K562 (cell line): ENCODE measurements around the gene MRPL42. TPM values are rescaled to one million over a fixed set of nuclear protein-coding genes. Genes with fewer than 3 reads are reported as not detected.

ENCODE experiments used
- ATAC-seq: fragments of 200-7000 bp; cut with Tn5 transposase; 3 replicates; pipeline ENCODE4 v1.9.1; 2020; ENCODE audit warnings: moderate library complexity
- BruUV-seq: library from RNA; stranded (reverse); fragments of 400-500 nt; replicated peaks from 2 replicates; lab custom pipeline; 2021; lab: Mats Ljungman, UMichigan
- CTCF ChIA-PET: fragments of 300-600 bp; formaldehyde crosslinking; extraction: SDS; loops from one replicate; lab custom pipeline; 2021; ENCODE audit warnings: low intra/inter-chr PET ratio; lab: Yijun Ruan, JAX
- POLR2A ChIA-PET: fragments of 300-600, 350-650 bp; sonication (Branson Sonifier 250); formaldehyde crosslinking; extraction: SDS; loops from one replicate; lab custom pipeline; 2021; ENCODE audit warnings: antibody characterized with exemption, inconsistent platforms; lab: Yijun Ruan, JAX
- DNase-seq, 4 experiments: peaks; one replicate each; pipeline versions ENCODE4 v3.0.0 to v3.0.0-alpha.2; 2011 to 2018; ENCODE audit warnings: low spot score in 3 of 4, mixed read lengths in 3 of 4; ENCODE audit errors: extremely low read depth in 1 of 4
- FAIRE-seq: peaks from 2 replicates; lab custom pipeline; 2011; peaks lifted over from hg19 to GRCh38; lab: Jason Lieb, UNC
- H2AFZ ChIP-seq: 2 replicates; pipeline ENCODE4 v1.6.0; 2011; ENCODE audit warnings: low read depth, low read length, control low read depth, inconsistent platforms
- H3K27ac ChIP-seq: fragments of 200-600 bp; 3 replicates; pipeline ENCODE4 v1.8.0; 2011; ENCODE audit warnings: low read depth, mild to moderate bottlenecking, control low read depth, inconsistent platforms, low read length, moderate library complexity, mixed read lengths; ENCODE audit errors: extremely low read depth
- H3K27me3 ChIP-seq, 2 experiments: fragments of 300-600 bp in 1 of 2; 2 replicates in 1 of 2; 3 replicates in 1 of 2; pipeline versions ENCODE4 v1.6.0 to v1.8.0; 2011; ENCODE audit warnings: inconsistent platforms in 2 of 2, low read length in 2 of 2, mild to moderate bottlenecking in 1 of 2, mixed read lengths in 1 of 2, moderate library complexity in 1 of 2; ENCODE audit not compliant: control insufficient read depth in 2 of 2, insufficient read depth in 2 of 2
- H3K36me3 ChIP-seq: fragments of 300-600 bp; 3 replicates; pipeline ENCODE4 v1.8.0; 2011; ENCODE audit warnings: mild to moderate bottlenecking, low read length, inconsistent platforms; ENCODE audit not compliant: control insufficient read depth, insufficient read depth
- H3K4me1 ChIP-seq, 2 experiments: fragments of 200-600 bp in 1 of 2; replicated peaks in 1 of 2; 2 replicates in 1 of 2; 3 replicates in 1 of 2; pipeline versions ENCODE4 v1.5.1 to v1.8.0; 2011; ENCODE audit warnings: inconsistent platforms in 2 of 2, low read length in 2 of 2, mild to moderate bottlenecking in 1 of 2, mixed read lengths in 1 of 2, moderate library complexity in 1 of 2; ENCODE audit not compliant: control insufficient read depth in 2 of 2, insufficient read depth in 2 of 2
- H3K4me2 ChIP-seq: 2 replicates; pipeline ENCODE4 v1.6.1; 2011; ENCODE audit warnings: low read length, control low read depth, inconsistent platforms, mixed read lengths; ENCODE audit not compliant: insufficient read depth
- H3K4me3 ChIP-seq: fragments of 200-600 bp; sonication (generic), shearing (Covaris generic); 2 replicates; pipeline ENCODE4 v1.5.1; 2016; ENCODE audit warnings: control low read depth, inconsistent platforms
- H3K79me2 ChIP-seq: fragments of 200-600 bp; 3 replicates; pipeline ENCODE4 v1.8.0; 2011; ENCODE audit warnings: low read length, inconsistent platforms; ENCODE audit not compliant: control insufficient read depth, insufficient read depth
- H3K9ac ChIP-seq, 2 experiments: 2 replicates each; pipeline versions ENCODE4 v1.6.0 to v1.6.1; 2011; ENCODE audit warnings: low read depth in 2 of 2, low read length in 2 of 2, control low read depth in 1 of 2, inconsistent platforms in 1 of 2, mild to moderate bottlenecking in 1 of 2, mixed read lengths in 1 of 2; ENCODE audit not compliant: insufficient read depth in 1 of 2
- H3K9me1 ChIP-seq: one replicate; pipeline ENCODE4 v1.6.0; 2011; ENCODE audit warnings: inconsistent platforms, mild to moderate bottlenecking, low read length, moderate library complexity; ENCODE audit not compliant: control insufficient read depth, insufficient read depth
- H3K9me3 ChIP-seq: replicated peaks from 2 replicates; pipeline ENCODE4 v1.5.1; 2011; ENCODE audit warnings: low read depth, low read length, inconsistent platforms; ENCODE audit not compliant: control insufficient read depth, insufficient read depth
- H4K20me1 ChIP-seq: replicated peaks from 2 replicates; pipeline ENCODE4 v1.6.1; 2011; ENCODE audit warnings: low read length, inconsistent platforms, mixed read lengths; ENCODE audit not compliant: control insufficient read depth, insufficient read depth
- NFYB ChIP-seq: IDR thresholded peaks from 2 replicates; pipeline ENCODE4 v1.6.1; 2011; ENCODE audit warnings: mild to moderate bottlenecking, moderate library complexity; ENCODE audit not compliant: insufficient read length; ENCODE audit errors: extremely low read depth
- TBL1XR1 ChIP-seq, 2 experiments: IDR thresholded peaks; 2 replicates each; pipeline ENCODE4 v1.6.1; 2012; ENCODE audit warnings: improper control_type of control experiment in 2 of 2, low read length in 2 of 2, mild to moderate bottlenecking in 1 of 2
- ZNF140 ChIP-seq: fragments of 250-450 bp; sonication (Bioruptor Pico); IDR thresholded peaks from 2 replicates; pipeline ENCODE4 v1.8.0; 2021; ENCODE audit warnings: moderate library complexity, mild to moderate bottlenecking, inconsistent platforms
- ZNF766 ChIP-seq: fragments of 200-800 bp; sonication (Bioruptor generic); conservative IDR thresholded peaks from 2 replicates; pipeline ENCODE4 v1.6.1; 2016; ENCODE audit warnings: missing genetic modification characterization, missing compliant biosample characterization
- WGBS: fragments of 100-300 bp; shearing (Covaris generic); methylation state at CpG from one replicate; pipeline ENCODE4 v1.1.6; 2016; ENCODE audit warnings: low coverage, mixed read lengths; ENCODE audit not compliant: insufficient coverage; ENCODE audit errors: missing lambda C conversion rate; 5-methylcytosine and 5-hydroxymethylcytosine counted together
- in situ Hi-C: fragments of 300-500 bp; cut with MboI; formaldehyde crosslinking; loops from 4 replicates; pipeline ENCODE4 v1.15.0; 2018; ENCODE audit warnings: inconsistent platforms, mixed read lengths
- intact Hi-C: fragments of 100-400 bp; cut with micrococcal nuclease; formaldehyde crosslinking; loops from 2 replicates; pipeline ENCODE4 v1.14.2; 2022
- polyA plus RNA-seq, 8 experiments: library from polyadenylated mRNA; depleted of rRNA in 4 of 8; stranded (reverse) in 5 of 8; unstranded in 3 of 8; fragments of >200 nt; fragmentation: Nextera tagmentation in 2 of 8; fragmentation: Illumina TruSeq in 1 of 8; extraction: Ambion mirVana in 2 of 8; extraction: Trizol in 1 of 8; gene quantifications; 2 replicates each; pipeline versions ENCODE4 v1.2.1 to v1.2.3, GENCODE V29; 2011 to 2014; ENCODE audit warnings: inconsistent platforms in 1 of 8, missing spikeins in 1 of 8
- total RNA-seq, 7 experiments: library from RNA; depleted of rRNA in 6 of 7; stranded (reverse); fragments of >200 nt in 6 of 7; fragmentation: Illumina TruSeq in 2 of 7; extraction: Trizol in 2 of 7; gene quantifications; 2 replicates each; pipeline versions ENCODE4 v1.2.1 to v1.2.3, GENCODE V29; 2011 to 2021; ENCODE audit warnings: low replicate concordance in 1 of 7
- TF ChIP-seq, protein P1 (sequence below): sonication (generic); formaldehyde crosslinking; IDR thresholded peaks from 2 replicates; pipeline ENCODE4 v1.8.1; 2023; ENCODE audit warnings: mild to moderate bottlenecking, missing genetic modification reagents

MRPL42 gene
- total and polyA plus RNA-seq, 9 of the 15 experiments (the other 6 are each of a cell fraction or from before 2014, with no cell fraction given), result 104 to 806 (median 218) TPM

DNA sequence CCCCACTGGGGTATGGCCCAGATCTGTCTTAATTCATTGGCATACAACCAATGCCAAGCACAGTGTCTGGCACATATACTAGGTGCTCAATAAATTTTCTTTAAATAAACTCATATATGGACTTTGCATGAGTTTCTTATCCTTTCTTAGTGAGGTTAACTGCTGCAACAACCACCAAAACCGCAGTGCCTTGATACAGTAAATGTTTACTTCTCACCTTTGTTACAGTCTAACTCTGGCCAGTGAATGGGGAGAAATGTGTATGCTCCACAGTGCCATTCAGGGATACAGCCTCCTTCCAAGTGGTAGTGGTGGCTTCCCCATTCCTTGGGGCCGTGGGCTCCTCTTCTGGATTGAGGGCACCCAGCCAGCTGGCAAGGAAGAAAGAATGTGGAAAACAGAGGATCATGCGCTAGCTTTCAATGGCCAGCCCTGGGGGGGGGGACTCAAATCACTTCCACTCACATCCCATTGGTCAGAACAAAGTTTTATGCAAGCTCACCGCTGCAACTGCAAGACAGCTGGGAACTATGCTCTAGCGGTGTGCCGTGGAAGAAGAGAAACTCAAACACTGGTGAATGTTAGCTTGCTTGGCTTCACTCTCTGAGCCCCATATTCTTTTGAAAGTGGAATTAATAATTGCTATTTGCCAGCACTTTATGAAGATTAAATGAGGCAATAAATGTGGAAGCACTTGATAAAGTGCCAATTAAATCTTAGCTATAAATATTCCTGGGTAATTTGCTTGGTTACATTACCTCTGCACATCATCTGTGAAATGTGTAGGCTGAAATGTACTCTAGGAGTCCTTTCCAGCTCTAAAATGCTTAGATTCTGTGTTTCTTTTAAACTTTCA is 54.1 kb downstream of the MRPL42 start:
- 41% methylated on average over 6 of the region's 6 CpGs for WGBS
- CTCF ChIA-PET, result no interaction called here

More for the DNA sequence above, 54.1 kb downstream of the MRPL42 start:
- H3K9me1 ChIP-seq, result no peaks in the 10 kb centered on the region
- H3K4me3 ChIP-seq, result no peak overlapping the region
- DNase-seq (peak in 1 of 4 experiments; percentile 30), FAIRE-seq (no peak), ATAC-seq (peak; percentile 62)
- no peak overlapping the region for H2AFZ ChIP-seq
- H3K27me3 ChIP-seq, result no peaks in the 10 kb centered on the region
- no peak overlapping the region for H3K9ac ChIP-seq
- TF ChIP-seq, protein P1, sequence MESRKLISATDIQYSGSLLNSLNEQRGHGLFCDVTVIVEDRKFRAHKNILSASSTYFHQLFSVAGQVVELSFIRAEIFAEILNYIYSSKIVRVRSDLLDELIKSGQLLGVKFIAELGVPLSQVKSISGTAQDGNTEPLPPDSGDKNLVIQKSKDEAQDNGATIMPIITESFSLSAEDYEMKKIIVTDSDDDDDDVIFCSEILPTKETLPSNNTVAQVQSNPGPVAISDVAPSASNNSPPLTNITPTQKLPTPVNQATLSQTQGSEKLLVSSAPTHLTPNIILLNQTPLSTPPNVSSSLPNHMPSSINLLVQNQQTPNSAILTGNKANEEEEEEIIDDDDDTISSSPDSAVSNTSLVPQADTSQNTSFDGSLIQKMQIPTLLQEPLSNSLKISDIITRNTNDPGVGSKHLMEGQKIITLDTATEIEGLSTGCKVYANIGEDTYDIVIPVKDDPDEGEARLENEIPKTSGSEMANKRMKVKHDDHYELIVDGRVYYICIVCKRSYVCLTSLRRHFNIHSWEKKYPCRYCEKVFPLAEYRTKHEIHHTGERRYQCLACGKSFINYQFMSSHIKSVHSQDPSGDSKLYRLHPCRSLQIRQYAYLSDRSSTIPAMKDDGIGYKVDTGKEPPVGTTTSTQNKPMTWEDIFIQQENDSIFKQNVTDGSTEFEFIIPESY (CRISPR knock-in tag), result 0 out of 2 replicates have a peak, but pooled peaks have one; percentile 45
- TF ChIP-seq TBL1XR1 (IDR thresholded peaks at IDR 0.05; ENCODE audit: low read length in 2 of 2) (no peak), ZNF766 (CRISPR knock-in tag) (no peak), ZNF140 (CRISPR knock-in tag) (no peak), NFYB (peak; percentile 72)
- no peaks in the 10 kb centered on the region for H4K20me1 ChIP-seq
- H3K27ac ChIP-seq, result no peak overlapping the region
- POLR2A ChIA-PET, result interaction anchor here (0.6 to 1.4 kb wide), 3 partner anchors 10 to 577 kb away, joined by 3 read pairs; no protein-coding TSS in a partner anchor
- intact Hi-C loops, result loop anchor here (10.0 kb wide), 1 partner anchor 453 kb away; no protein-coding TSS in a partner anchor
- no peaks in the 10 kb centered on the region for H3K9me3 ChIP-seq
- no peaks in the 10 kb centered on the region for H3K4me1 ChIP-seq
- in situ Hi-C loops, result no loop called here
- H3K4me2 ChIP-seq, result no peak overlapping the region
- H3K79me2 ChIP-seq, result no peaks in the 10 kb centered on the region
- no peaks in the 10 kb centered on the region for H3K36me3 ChIP-seq
- no TSS peak for BruUV-seq
